Effector CD4-positive, alpha-beta T cell (primary cell): Measurements from ENCODE around the gene MST1.

Source experiments
- DNase-seq: peaks from one replicate; pipeline ENCODE4 v3.0.0-alpha.2; 2020
- total RNA-seq: gene quantifications from one replicate; lab custom pipeline; 2026; lab: John Stamatoyannopoulos, UW

Gene MST1
- total RNA-seq = 4.3 reads per million, percentile 17 among the genes with 10 or more reads in this experiment

DNA sequence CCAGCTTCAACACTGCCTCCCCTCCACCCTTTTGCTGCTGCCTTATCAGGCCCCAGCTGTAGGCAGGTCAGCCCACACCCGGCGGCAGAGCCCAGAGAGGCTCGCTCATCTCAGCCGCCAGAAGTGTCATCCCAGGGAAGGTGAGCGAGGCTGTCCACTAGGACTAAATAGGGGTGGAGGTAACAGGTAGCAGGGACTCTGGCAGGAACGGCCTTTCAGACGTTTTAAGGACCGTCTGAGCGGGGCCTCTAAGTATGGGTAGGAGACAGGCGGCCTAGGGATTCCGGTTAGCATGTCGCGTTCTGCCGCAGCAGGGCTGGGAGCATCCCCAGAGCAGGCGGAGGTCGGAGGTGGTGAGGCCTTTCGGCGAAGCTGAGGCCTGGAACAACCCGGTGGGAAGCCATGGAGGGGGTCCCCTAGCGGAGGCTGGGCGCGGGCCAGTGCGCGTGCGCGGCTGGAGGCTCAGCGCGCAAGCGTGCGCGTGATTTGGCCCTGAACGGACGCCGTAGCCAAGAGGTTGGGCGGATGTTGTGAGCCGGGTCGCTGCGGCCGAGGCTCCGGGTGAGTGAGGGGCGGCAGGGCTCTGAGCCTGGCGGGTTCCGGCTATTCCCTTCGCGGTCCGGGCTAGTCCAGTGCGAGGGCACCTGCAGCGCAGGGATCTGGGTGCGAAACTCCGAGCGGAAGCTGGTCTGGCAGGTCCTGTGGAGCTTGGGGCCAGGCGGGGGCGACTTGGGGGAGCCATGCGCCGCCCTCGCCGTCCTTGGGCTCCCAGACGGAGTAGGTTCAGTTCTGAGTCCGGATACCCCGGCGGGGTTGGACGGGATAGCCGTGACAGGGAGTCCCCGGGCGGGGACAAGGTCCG, at the start of gene MST1, which contains the start of gene RNF123:
Gene MST1 (minus strand): TSS at position 429 of the 862 bp plus-strand sequence. CDS start 783 bp downstream, outside the sequence.
Gene RNF123 (plus strand): TSS at position 512 of the 862 bp plus-strand sequence. CDS start 1,609 bp downstream, outside the sequence.
- peak; percentile 91 for DNase-seq

DNA sequence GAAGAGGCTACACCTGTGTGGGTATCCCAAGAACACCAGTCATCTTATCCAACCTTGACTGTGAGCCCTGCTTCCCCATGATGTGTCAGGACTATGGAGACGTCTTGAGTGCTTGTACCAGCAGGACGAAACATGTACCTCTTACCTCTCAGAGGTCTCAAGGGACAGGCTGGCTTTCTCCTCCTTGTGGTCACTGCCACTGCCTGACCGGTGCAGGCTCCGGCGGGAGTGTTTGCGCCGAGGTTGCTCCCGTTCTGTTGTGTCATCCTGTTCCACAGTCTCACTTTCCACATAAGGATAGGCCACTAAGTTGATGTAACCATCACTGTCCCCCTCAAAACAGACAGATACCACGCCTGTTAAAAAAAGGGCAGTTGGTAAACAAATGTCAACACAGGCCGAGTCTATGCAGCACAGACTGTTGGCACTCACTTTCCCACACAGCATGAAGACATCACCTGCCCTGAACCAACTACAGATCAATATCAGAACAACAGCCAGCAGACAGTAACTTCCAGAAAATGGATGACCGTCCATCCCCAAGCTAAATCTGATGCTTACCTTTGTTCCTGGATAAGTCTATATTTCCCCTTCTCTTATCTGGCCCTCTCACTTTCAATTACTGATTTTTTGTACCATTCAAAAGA, 48.9 kb upstream of the MST1 start:
- no peak for DNase-seq

DNA sequence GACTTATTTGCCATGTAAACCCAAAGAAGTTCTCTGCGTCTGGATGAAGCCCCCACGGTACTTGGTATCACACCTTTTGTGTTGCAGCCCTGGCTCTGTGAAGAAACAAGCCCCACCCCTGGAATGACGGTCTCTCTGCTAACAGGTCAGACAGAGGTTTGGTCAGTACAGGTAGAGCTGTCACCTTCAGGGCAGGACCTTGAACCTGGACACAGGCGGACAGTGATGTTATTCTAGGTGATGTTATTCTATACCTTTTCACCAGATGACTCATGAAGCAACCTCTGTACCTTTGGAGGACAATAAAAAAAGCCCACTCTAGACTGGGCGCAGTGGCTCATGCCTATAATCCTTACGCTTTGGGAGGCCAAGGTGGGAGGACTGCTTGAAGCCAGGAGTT, 45.5 kb upstream of the MST1 start:
- no peak for DNase-seq

DNA sequence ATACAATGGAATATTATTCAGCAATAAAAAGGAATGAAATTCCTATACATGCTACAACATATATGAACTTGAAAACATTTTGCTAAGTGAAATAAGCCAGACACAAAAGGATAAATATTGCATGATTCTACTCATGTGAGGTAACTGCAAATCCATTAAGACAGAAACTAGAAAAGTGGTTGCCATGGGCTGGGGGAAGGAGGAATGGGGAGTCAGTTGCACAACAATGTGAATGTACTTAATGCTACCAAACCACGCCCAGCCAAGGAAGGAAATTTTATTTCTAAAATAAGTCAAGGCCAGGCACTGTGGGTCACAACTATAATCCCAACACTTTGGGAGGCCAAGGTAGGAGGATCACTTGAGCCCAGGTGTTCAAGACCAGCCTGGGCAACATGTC, 44.3 kb upstream of the MST1 start:
- no peak for DNase-seq

DNA sequence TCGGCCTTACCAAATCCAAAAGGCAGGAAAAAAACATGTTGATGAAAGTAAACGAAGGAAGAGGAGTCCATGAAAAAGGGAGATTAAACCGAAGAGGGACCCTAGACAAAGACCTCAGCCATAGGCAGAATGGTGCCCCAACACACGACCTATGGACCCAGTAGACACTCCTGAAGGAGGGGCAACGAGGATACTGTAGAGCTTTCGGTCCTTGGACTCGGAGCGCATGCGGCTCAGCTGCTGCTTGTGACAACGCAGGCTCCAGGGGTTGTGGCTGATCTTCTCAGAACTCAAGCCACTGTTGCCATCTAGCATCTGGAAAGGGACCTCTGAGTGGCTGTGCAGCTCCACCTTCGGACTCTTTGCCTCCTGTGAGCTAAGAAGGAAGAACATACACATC, 43.3 kb upstream of the MST1 start:
- no peak for DNase-seq

DNA sequence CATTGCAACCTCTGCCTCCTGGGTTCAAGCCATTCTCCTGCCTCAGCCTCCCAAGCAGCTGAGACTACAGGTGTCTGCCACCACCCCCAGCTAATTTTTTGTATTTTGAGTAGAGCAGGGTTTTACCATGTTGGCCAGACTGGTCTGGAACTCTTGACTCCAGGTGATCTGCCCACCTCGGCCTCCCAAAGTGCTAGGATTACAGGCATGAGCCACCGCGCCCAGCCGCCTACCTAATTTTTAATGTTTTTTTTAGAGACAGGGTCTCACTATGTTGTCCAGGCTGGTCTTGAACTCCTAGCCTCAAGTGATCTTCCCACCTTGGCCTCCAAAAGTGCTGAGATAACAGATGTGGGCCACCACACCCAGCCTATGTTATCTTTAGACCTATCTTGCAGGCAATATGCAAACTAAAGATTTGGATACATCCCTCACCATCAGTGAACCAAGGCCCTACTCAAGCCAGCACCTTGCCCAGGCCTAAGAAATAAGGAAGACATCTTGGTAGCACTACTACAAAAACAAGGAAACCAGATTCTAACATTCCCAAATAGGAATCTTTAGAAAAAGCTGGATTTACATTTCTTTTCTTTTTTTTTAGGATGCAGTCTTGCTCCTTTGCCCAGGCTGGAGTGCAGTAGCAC, 40.8 kb upstream of the MST1 start:
- DNase-seq = no peak

DNA sequence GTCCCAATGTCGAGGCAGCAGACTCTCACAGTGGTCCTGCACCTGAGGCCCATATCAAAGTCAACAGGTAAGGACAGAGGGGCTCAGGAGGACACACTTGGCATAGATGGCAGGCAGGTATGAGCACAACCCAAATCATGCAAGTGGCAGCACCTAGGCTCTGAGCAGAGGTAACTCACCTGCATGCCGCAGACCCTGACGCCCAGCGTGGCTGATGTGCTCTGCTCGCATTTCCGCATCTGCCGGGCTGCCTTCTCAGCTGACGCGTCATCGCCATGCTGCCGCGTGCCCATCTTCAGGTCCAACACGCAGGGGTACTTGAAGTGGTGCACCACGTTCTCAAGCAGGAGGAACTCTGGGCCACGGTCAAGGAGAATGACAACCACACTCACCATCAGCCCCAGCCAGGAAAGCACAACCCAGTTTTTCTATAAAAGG, 38.7 kb upstream of the MST1 start:
- no peak for DNase-seq

DNA sequence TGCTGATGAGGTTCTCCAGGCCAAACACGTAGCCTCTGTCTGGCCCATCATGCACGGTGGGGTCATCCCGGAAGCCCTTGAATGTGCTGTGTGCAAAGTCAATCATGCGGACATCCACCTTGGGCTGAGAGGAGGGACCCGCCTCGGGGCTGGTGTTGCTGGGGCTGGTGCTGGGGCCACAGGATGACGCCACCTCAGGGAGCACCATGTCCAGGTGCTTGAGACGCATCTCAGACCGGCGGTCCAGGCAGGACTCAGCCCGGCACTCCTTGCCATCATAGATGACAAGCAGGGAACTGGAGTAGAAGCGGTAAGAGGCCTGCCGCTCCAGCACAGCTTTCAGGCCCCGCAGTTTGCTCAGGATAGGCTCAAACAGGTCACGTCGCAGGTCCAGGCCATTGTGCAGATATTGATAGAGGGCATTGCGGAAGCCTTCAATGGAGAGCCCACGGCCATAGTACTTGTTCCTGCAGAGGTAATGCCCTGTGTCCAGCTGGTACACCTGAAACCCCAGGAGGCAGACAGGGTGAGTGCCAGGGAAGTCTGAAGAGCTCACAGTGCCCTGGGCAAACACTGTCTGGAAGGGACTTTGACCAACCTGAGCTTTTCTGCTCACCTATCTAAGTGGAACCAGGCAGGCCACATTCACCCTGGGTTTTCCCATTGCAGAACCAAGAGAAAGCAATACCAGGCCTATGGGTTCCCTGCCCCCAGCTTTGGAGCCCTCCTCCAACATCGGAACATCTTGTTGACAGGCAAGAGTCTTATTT, 38.1 kb upstream of the MST1 start:
- DNase-seq = no peak

DNA sequence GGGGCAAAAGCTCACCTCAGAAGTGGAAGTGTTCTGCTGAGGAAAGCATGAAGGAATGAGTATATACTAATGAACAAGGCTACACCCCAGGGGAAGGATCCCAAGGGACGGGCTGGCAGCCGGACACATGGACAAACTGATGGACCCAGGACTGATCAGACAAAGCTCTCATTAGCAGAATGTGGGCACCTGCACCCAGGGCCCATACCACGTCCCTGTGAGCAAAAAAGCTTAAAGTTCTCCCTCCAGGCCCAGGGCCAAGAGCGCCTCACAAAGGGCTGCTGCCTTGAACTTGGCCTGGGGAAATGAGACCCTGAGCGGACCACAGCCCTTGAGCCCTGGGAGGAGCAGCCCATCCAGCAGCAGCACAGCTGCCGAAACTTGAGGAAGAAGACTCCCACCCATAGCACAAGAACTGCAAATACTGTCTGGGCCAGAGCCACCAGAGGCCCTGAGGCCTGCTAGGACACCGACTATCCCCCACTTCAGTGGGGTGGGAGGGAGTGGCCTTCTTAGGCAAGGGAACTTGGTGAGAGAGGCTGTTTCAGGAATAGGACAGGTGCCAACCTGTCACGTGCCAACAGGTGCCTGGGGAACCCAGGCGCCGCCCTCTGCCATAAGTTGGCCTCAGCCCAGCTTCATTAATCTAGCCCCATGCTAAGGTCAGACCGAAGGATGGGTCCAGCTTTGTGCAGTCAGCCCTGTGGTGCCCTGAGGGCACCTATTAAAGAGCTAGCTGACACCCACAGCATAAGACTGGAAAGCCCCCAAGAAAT, 36.8 kb upstream of the MST1 start:
- no peak for DNase-seq

DNA sequence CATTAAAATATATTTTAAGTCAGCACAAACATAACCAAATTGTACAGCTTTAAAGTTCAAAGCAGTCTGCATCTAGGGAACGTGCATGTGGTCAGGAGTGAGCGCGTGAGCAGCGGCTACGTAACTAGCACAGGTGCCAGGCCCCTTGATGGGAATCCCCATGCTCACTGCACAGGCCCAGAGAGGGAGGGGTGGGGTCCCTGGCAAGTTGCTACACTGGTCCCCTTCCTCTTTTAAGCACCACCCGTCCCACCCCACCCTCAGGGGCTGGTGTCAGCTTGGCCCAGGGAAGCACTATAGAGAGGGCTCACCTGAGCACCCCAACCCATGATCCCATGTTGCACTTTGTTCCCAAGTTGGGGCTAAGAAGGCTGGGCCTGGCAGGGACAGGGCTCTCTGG, 35.3 kb upstream of the MST1 start:
- peak; percentile 32 for DNase-seq

DNA sequence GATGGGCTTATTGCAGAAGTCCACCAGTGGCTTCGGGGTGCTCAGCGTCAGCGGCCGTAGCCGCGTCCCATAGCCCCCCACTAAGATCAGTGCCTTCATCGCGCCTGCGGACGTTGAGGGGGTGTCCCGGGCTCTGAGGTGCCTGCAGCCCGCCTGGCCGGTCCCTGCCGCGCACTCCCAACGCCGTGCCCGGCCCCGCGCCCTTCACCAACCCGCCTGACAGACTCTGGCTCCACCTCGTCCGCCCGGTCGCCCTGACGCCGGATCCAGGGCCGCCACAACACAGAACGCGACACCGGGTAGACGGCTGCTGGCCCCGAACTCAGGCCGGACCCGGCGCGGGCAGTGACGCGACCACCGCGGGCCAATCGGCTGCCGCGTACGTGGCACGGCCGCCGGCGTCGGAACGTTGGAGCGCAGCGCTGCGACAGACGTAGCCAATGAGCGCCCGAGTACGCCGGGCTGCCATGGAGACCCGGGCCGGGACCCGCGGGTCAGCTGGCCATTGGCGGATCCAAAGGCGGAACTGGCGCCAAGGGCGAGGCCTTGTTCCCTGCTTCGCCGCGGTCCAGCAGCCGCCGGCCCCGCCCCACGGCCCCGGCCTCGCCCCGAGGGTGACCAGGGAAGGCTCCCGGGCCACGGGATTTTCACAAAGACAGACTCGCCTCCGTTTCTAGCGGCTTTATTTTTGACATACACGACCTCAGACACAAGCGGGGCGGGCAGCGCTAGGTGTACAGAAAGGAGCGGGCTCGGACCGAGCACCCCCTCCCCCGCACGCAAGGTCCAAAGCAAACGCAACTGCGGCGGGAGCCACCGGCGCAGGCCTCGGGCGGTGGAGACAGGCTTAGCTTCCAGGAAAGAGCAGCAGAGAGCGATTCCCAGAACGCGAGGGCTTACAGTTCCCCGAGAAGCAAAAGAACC, 34.6 kb upstream of the MST1 start, which contains the start of gene GMPPB:
Gene GMPPB (minus strand): TSS at position 324 of the 924 bp plus-strand sequence. CDS start 225 bp downstream, at position 99.
- DNase-seq = peak; percentile 90

DNA sequence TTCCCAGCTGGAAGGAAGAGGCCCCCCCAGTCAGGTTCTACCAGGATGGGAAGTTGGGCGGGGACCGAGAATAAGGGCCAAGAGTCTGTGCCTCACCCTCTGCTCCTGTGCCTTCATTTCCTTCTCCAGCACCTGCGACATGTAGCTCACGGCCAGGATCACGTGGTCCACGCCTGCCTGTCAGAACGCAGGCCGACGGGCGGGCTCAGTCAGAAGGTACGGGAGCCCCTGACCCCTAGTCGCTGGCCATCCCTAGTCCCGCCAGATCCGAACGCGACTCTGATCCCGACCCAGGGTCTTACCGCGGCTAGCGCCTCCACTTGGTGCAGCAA, 34.0 kb upstream of the MST1 start:
- DNase-seq = peak; percentile 60

DNA sequence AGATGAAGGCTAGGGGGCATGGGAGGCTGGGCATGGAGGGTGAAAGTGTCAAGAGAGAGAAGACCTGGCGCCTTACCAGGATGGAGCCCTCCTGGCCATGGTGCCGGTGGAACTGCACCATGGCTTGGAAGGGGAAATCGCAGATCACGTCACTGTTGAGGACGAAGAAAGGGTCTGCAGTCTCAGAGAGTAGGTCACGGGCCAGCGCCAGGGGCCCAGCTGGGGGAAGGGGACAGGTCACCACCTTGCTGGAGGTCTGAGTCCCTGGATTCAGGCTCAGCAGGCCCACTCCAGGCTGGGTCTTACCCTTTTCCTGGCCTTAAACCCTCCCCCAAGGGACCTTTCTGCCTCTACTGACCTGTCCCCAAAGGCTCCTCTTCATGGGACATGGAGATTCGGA, 33.6 kb upstream of the MST1 start:
- no peak for DNase-seq

DNA sequence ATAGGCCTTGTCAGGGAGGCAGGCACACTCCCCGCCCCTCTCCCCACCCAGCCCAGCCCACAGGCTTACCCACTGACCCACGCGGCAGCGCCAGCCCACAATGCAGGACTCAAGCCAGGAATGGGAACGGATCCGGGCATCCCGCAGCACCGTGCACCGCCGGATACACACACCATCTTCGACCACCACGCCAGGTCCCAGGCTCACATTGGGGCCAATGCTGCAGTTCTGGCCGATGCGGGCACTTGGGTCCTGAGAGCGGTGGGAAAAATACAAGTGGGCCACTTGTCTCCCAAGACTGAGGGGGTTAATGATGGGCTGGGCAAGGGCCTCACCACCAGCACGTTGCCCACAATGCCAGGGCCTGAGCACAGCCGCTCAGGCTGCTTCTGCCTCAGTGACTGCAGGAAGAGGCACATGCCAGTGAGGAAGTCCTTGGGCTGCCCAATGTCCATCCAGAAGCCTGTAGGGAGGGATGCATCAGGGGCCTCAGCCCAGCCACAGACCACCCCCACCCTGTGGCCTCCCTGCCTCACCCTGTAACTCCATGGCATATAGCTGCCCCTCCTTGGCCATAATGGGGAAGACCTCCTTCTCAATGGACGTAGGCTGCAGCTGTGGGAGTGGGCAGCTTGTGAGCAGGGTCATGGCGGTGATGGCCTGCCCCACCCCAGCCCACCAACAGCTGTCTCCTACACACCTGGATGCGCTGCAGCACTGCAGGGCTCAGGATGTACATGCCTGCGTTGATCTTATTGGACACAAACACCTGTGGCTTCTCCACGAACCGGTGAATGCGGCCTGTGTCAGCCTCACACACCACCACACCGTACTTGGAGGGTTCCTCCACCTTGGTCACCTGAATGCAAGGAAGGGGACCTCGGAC, 32.9 kb upstream of the MST1 start:
- no peak for DNase-seq

DNA sequence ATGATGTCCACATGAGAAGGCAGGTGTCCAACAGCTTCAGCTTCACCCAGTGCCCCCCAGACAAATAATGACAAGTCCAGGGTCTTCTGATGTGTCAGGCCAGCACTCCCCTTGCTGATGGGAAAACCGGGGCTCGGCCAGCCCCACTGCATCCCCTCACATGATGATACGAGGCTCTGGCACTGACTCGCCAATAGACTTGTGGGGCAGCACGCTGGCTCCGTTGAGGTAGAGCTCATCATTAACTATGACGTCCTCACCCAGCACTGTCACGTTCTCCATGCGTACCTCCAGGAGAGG, 32.3 kb upstream of the MST1 start:
- no peak for DNase-seq

DNA sequence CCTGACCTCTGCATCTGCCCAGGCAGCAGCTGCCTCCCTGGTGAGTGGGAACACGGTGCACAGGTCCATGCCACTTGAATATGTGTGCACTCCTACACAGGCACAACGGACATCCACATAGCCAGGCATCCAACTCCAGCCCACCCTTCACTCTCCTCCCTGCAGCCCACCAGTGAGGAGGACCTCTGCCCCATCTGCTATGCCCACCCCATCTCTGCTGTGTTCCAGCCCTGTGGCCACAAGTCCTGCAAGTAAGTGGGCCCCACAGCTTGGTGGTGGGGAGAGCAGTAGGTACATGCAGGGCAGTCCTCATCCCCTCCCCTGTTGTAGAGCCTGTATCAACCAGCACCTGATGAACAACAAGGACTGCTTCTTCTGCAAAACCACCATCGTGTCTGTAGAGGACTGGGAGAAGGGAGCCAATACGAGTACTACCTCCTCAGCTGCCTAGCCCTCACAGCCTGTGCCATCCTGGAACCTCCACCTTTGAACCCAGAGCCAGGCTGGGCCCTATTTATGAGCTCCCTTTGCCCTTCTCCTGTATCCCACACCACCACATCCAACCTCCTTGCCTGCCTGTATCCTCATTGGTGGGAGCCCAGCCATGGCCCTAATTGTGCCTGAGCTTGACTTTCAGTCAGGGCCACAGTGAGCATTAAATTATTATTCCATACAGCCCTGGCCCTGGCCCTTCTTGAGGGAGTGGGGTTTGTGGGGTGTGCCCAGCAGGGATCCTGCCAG, 31.8 kb upstream of the MST1 start:
- no peak for DNase-seq

DNA sequence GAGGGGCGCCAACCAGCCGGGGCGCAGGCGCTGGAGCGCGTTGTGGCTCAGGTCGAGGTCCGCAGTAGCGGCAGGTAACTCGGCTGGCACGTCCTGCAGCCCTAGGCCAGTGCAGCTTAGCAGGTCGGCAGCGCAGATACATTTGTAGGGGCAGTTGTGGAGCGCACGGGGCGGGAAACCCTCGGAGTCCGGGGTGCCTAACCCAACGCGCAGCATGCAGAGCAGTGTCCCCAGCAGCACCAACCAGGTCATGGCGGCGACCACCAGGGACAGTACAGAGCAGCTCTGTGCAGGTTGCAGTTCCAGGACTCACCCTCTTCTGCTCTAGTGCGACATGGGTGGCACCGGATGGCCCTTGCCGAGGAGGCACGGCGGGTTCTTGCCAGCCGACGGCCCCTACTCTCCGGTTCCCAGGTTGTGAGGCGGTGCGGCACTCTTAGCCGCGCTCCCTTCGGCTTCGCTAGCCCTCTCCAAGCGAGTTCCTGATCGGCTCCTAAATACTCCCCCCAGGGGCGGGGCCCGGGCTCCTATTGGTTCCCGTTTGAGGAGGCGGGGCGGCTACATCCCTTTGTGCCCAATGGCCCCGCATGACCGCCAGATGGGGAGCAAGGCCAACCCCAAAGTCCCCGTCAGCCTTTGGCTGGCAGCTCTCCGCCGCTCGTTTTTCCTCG, 30.1 kb upstream of the MST1 start, which contains the start of gene AMIGO3:
Gene AMIGO3 (minus strand): TSS at position 471 of the 671 bp plus-strand sequence. CDS start 219 bp downstream, at position 252.
- peak; percentile 92 for DNase-seq

DNA sequence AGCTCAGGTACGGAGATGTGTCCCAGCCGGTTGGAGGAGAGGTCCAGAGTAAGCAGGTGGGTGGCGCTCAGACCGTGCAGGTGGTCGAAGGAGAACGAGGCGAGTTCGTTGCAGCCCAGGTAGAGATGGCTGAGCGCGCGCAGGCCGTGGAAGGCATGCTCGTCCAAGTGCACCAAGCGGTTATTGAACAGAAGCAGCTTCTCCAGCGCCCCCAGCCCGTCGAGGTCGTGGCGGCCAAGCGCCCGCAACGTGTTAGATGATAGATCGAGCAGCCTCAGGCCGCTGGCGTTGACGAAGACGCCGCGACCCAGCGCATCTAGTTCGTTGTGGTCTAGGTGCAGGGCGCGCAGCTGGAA, 29.6 kb upstream of the MST1 start:
- DNase-seq = no peak
